Neural progenitor cell (in vitro differentiated cells): ENCODE data around the gene TGFBR3.

Source experiments
- EZH2 ChIP-seq: fragments of 200-600 bp; sonication (generic); IDR thresholded peaks from 2 replicates; pipeline ENCODE4 v1.6.1; 2017; ENCODE audit warnings: antibody characterized with exemption, mild to moderate bottlenecking, moderate library complexity
- TF ChIP-seq, protein P1 (sequence below): fragments of 200-600 bp; sonication (generic); IDR thresholded peaks from 2 replicates; pipeline ENCODE4 v1.5.1; 2017; ENCODE audit warnings: antibody characterized with exemption, mild to moderate bottlenecking

DNA sequence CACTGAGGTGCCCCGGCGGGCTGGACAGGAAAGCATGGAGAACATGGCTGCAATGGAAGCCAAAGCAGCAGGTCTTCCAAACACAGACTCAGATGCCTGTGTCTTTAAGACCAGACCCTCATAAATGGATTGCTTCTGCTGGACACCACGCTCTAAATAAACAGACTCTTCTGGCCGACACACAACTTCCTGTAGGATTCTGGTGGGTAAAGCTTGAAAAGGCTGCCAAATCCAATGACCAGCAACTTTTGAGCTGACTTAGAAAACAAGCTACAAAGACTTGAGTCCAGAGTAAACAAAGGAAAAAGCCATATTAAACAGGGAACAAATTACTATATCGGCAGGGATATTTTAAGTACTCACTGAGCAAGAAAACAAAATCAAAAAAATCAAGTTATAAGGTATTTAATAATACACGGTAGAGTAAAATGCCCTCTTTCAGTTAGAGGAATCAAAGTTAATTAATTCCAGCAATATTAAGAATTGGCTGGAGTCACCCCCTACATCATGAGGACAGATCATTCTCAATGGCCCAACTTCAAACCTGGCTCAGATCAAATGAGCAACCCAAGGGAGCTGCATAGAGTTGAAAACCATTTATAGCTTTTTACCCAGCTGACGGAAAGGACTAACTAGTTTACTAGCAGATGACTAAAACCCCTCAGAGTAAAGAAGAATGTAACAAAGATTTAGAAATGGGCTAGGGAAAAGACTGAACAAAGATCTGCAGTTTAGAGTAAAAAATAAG is 102.4 kb downstream of the TGFBR3 start:
- TF ChIP-seq, protein P1, sequence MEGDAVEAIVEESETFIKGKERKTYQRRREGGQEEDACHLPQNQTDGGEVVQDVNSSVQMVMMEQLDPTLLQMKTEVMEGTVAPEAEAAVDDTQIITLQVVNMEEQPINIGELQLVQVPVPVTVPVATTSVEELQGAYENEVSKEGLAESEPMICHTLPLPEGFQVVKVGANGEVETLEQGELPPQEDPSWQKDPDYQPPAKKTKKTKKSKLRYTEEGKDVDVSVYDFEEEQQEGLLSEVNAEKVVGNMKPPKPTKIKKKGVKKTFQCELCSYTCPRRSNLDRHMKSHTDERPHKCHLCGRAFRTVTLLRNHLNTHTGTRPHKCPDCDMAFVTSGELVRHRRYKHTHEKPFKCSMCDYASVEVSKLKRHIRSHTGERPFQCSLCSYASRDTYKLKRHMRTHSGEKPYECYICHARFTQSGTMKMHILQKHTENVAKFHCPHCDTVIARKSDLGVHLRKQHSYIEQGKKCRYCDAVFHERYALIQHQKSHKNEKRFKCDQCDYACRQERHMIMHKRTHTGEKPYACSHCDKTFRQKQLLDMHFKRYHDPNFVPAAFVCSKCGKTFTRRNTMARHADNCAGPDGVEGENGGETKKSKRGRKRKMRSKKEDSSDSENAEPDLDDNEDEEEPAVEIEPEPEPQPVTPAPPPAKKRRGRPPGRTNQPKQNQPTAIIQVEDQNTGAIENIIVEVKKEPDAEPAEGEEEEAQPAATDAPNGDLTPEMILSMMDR, result no peak
- TF ChIP-seq EZH2, result no peak
